Mucosa of rectum (tissue), 2 donors: ENCODE measurements around the gene RNF220.
"Not testable (repeated sequence)": the region's sequence is repeated elsewhere in the genome, so short reads cannot be mapped to it uniquely, and the experiment has no call there.

Source experiments
- H3K27ac ChIP-seq, 2 donors: one replicate each; pipeline ENCODE4 v1.7.0; 2013; ENCODE audit warnings: inconsistent platforms in 2 of 2, low read depth in 2 of 2, low read length in 2 of 2
- H3K27me3 ChIP-seq, 2 donors: one replicate each; pipeline ENCODE4 v1.7.0; 2013; ENCODE audit warnings: low read length in 2 of 2; ENCODE audit not compliant: control insufficient read depth in 2 of 2, insufficient read depth in 2 of 2
- H3K36me3 ChIP-seq, 2 donors: one replicate each; pipeline ENCODE4 v1.7.0; 2013; ENCODE audit warnings: low read length in 2 of 2; ENCODE audit not compliant: control insufficient read depth in 2 of 2, insufficient read depth in 2 of 2
- H3K4me1 ChIP-seq, 2 donors: one replicate each; pipeline ENCODE4 v1.7.0; 2013; ENCODE audit warnings: low read length in 2 of 2, mild to moderate bottlenecking in 1 of 2; ENCODE audit not compliant: control insufficient read depth in 2 of 2, insufficient read depth in 2 of 2
- H3K4me3 ChIP-seq, 2 donors: one replicate each; pipeline ENCODE4 v1.7.0; 2013; ENCODE audit warnings: low read length in 2 of 2
- H3K9ac ChIP-seq, 2 donors: one replicate each; pipeline ENCODE4 v1.7.0; 2013; ENCODE audit warnings: low read length in 2 of 2, low read depth in 1 of 2, mild to moderate bottlenecking in 1 of 2
- H3K9me3 ChIP-seq, 2 donors: one replicate each; pipeline ENCODE4 v1.7.0; 2013; ENCODE audit warnings: low read length in 2 of 2; ENCODE audit not compliant: control insufficient read depth in 2 of 2
- donor health status: healthy.
- donor health status: Normal muscosa, but diverticular disease.

RNF220 gene

DNA sequence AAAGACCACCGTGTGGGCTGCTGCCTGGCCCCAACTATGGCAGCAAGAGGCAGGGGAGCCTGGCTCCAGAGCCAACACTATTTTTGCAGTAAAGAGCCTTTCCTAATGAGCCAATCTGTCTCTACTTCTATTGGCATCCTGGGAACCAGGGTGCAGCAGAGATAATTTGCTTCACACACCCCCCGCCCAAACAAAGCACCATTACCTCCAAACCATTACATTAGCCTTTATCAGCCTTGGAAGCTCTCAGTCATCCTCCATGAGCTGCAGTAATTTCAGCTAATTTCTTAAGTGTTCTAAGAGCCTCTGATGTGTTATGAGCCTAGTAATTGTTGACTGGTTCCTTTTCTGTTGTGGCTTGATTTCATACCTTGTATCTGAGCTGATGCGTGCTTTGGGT is 291.0 kb downstream of the RNF220 start:
- no peaks in the 10 kb centered on the region for H3K9me3 ChIP-seq
- no peaks in the 10 kb centered on the region for H3K4me1 ChIP-seq
- H3K9ac ChIP-seq: no peak overlapping the region
- H3K4me3 ChIP-seq: no peak overlapping the region
- H3K27ac ChIP-seq: no peak overlapping the region
- H3K36me3 ChIP-seq: no peaks in the 10 kb centered on the region
- H3K27me3 ChIP-seq: no peaks in the 10 kb centered on the region

DNA sequence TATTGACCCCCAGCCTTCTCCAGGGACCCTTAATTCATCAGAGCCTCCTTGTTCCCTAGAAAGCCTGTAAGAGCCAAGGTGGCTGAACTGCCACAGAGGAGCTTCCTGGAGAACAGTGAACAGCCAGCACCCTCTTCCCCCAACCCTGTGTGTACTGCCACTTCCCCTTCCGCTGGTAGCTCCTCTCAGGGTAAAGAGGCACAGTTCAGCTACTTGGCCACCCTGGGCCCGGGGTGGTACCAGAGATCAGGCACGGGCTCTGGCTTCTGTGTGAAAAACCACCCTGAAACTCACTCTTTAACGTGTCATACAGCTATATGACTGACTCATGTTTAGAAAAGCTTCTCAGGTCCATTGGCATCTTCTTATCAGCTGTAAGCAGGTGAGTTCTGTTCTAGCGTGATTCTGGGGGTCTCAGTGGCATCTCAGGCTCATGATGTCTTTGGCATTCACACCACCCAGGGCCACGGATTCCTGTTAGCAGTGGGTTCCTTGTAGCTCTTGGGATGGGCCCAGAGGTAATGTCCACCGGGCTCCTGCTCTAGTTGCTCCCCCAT is 291.8 kb downstream of the RNF220 start:
- H3K9me3 ChIP-seq: no peaks in the 10 kb centered on the region
- no peak overlapping the region for H3K4me3 ChIP-seq
- no peaks in the 10 kb centered on the region for H3K4me1 ChIP-seq
- no peaks in the 10 kb centered on the region for H3K27me3 ChIP-seq
- no peaks in the 10 kb centered on the region for H3K36me3 ChIP-seq
- H3K9ac ChIP-seq: no peak overlapping the region
- no peak overlapping the region for H3K27ac ChIP-seq

DNA sequence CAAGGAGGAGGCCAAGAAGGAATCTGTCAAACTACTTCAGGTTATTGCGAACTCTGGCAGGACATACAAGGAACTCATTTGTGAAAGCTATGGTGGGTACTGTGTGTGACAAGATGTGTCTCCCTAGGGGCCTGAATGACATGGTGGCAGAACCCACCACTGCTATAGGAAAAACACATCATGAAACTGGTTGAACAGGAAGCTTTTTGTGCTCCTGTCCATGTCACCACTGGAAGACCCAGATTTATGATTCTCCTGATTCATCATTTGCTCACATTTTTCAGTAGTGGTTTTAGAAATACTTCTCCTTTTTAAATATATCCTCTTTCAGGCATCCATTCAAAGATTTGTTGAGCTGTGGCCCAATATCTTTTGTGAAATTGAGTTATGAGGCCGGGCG is 293.1 kb downstream of the RNF220 start:
- H3K27me3 ChIP-seq: no peaks in the 10 kb centered on the region

DNA sequence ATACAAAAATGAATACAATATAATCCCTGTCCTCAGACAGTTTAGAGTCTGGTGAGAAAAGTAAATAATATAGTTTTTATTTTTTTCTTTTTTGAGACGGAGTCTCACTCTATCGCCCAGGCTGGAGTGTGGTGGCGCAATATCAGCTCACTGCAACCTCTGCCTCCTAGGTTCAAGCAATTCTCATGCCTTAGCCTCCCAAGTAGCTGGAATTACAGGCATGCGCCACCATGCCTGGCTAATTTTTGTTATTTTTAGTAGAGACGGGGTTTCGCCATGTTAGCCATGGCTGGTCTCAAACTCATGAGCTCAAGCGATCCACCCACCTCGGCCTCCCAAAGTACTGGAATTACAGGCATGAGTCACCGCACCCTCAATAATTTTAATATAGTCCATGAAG is 294.3 kb downstream of the RNF220 start:
- H3K4me3 ChIP-seq, H3K27ac ChIP-seq, H3K9ac ChIP-seq, H3K9me3 ChIP-seq, H3K36me3 ChIP-seq, H3K27me3 ChIP-seq, H3K4me1 ChIP-seq: not testable (repeated sequence)

More for the DNA sequence above, 293.1 kb downstream of the RNF220 start:
- H3K9ac ChIP-seq: no peak overlapping the region
- H3K27ac ChIP-seq: no peak overlapping the region
- no peaks in the 10 kb centered on the region for H3K9me3 ChIP-seq
- H3K4me3 ChIP-seq: no peak overlapping the region
- H3K4me1 ChIP-seq: no peaks in the 10 kb centered on the region
- H3K36me3 ChIP-seq: no peaks in the 10 kb centered on the region

DNA sequence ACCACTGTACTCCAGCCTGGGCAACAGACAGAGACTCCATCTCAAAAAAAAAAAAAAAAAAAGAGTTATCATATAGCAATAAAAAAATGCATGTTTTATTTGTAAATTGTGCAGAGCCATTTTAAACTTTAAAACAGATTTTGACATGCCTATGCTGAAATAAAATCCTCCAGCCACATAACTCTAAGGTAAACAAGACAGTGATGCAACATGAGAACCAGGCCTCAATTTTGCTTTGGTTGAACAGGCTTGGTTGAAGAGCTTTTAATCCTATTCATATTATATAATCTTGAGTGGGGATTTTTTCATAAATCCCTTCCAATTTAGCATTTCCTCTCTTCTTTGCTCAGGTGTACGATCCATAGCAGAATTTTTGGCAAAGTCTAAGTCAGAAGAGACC is 295.5 kb downstream of the RNF220 start:
- H3K4me1 ChIP-seq: no peaks in the 10 kb centered on the region
- H3K27me3 ChIP-seq: no peaks in the 10 kb centered on the region
- H3K36me3 ChIP-seq: no peaks in the 10 kb centered on the region
- H3K27ac ChIP-seq: no peak overlapping the region
- no peak overlapping the region for H3K9ac ChIP-seq
- no peak overlapping the region for H3K4me3 ChIP-seq
- no peaks in the 10 kb centered on the region for H3K9me3 ChIP-seq

DNA sequence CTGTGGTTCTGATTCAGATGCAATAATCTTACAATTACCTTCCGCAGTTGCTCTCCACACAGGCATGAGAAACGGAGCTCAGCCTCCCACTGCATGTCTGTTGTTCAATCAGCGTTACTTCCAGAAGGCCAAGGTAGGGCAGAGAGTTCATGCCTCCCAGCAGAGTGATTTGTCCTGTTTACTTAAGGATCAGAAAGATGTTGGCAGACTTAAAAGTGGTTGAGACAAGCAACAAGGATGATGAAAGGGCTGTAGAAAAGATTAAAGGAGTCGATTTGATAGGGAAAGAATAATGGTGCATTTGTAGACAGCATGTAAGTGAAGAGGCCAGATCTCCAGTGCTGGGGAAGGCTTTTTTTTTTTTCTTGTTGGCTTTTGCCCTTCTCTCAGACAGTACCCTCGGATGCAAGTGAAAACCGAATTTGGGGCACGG is 296.1 kb downstream of the RNF220 start:
- Histone ChIP-seq H3K4me3 (no peak overlapping the region), H3K27me3 (no peaks in the 10 kb centered on the region), H3K27ac (no peak overlapping the region), H3K9me3 (no peaks in the 10 kb centered on the region), H3K36me3 (no peaks in the 10 kb centered on the region), H3K9ac (no peak overlapping the region), H3K4me1 (no peaks in the 10 kb centered on the region)
